Islet of Langerhans (tissue), 1 donor: ENCODE measurements around the gene PMM2.

ENCODE experiments used
- FAIRE-seq: peaks from one replicate; lab custom pipeline; 2011; peaks lifted over from hg19 to GRCh38; lab: Jason Lieb, UNC

Gene PMM2

GRCh38 chr16:8852534-8852933 lies 54.9 kb downstream of the PMM2 start:
- no peak for FAIRE-seq

GRCh38 chr16:8853150-8853549 lies 55.5 kb downstream of the PMM2 start:
- no peak for FAIRE-seq

GRCh38 chr16:8853611-8854010 lies 56.0 kb downstream of the PMM2 start:
- FAIRE-seq: no peak

- FAIRE-seq: no peak
Measured at GRCh38 chr16:8854298-8854948, 56.8 kb downstream of the PMM2 start.

- FAIRE-seq: no peak
Measured at GRCh38 chr16:8855051-8855786, 57.6 kb downstream of the PMM2 start.

GRCh38 chr16:8855972-8856371 lies 58.3 kb downstream of the PMM2 start:
- FAIRE-seq: no peak

GRCh38 chr16:8858994-8859912 lies 61.6 kb downstream of the PMM2 start:
- FAIRE-seq: no peak

GRCh38 chr16:8859913-8860881 lies 62.6 kb downstream of the PMM2 start:
- no peak for FAIRE-seq

GRCh38 chr16:8861563-8862308 lies 64.1 kb downstream of the PMM2 start:
- FAIRE-seq: no peak

- FAIRE-seq: no peak
Measured at GRCh38 chr16:8862309-8863130, 64.9 kb downstream of the PMM2 start.

GRCh38 chr16:8863594-8864424 lies 66.2 kb downstream of the PMM2 start:
- FAIRE-seq: no peak

- FAIRE-seq: no peak
Measured at GRCh38 chr16:8864480-8865110, 67.0 kb downstream of the PMM2 start.

GRCh38 chr16:8865145-8865882 lies 67.7 kb downstream of the PMM2 start:
- FAIRE-seq: no peak

GRCh38 chr16:8866118-8866883 lies 68.7 kb downstream of the PMM2 start:
- no peak for FAIRE-seq

- no peak for FAIRE-seq
Measured at GRCh38 chr16:8866884-8867215, 69.2 kb downstream of the PMM2 start.

GRCh38 chr16:8867216-8867931 lies 69.7 kb downstream of the PMM2 start:
- no peak for FAIRE-seq
